ENCODE data around the gene ESCO1.

ESCO1 gene

DNA sequence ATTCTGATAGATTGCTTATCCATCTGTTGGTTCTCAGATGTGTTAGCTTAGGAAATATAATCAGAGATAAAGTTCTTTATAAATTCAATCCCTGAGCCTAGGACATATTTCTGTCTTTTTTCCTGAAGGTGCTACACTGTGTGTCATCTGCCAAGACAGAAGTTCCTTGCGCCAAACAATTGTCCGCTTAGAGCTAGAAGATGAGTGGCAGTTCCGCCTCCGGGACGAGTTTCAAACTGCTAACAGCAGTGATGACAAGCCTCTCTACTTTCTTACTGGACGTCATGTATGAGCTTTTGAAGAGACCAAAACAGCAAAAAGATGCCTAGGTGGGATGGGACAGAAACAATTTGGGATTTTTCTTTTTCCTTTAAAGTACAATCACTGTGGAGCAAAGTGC, 78.0 kb downstream of the ESCO1 start:
- Histone ChIP-seq H3K36me3 (ENCODE audit: insufficient read depth, low read length) (peaks cover 17% of the 10 kb centered on the region; the same call in 1 of the 2 replicates), H2AFZ (ENCODE audit: low read length, unreplicated experiment) (no peak overlapping the region), H3K27ac (ENCODE audit: low read depth, low read length) (no peak overlapping the region), H3K4me3 (ENCODE audit: low read depth, low read length) (no peak overlapping the region), H3K79me2 (ENCODE audit: control insufficient read depth, insufficient read depth, low read length, unreplicated experiment) (no peaks in the 10 kb centered on the region), H3K27me3 (ENCODE audit: insufficient read depth, low read length) (no peaks in the 10 kb centered on the region), H3K4me1 (ENCODE audit: control insufficient read depth, insufficient read depth, low read length, unreplicated experiment) (no peaks in the 10 kb centered on the region)

DNA sequence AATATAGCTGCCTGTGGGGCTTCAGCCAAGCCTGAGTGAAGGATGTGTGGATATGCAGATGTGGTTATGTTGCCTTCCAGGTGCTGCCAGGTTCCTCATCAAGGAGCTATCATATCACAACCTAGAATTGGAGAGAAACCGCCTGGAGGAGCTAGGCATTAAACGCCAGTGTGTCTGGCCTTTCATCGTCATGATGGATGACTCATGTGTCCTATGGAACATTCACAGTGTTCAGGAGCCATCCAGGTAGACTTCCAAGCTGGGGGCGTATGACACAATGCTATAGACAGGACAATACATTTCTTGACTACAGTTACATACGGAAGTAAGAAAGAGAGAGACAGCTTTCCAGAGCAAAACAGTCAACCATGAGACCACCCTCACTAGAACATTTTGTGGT, 86.8 kb downstream of the ESCO1 start:
- Histone ChIP-seq H3K27me3 (ENCODE audit: insufficient read depth, low read length) (no peaks in the 10 kb centered on the region), H3K79me2 (ENCODE audit: control insufficient read depth, insufficient read depth, low read length, unreplicated experiment) (no peaks in the 10 kb centered on the region), H3K27ac (ENCODE audit: low read depth, low read length) (no peak overlapping the region), H3K36me3 (ENCODE audit: insufficient read depth, low read length) (peaks cover 4% of the 10 kb centered on the region; the same call in 1 of the 2 replicates), H3K4me1 (ENCODE audit: control insufficient read depth, insufficient read depth, low read length, unreplicated experiment) (no peaks in the 10 kb centered on the region), H3K4me3 (ENCODE audit: low read depth, low read length) (no peak overlapping the region), H2AFZ (ENCODE audit: low read length, unreplicated experiment) (no peak overlapping the region)

DNA sequence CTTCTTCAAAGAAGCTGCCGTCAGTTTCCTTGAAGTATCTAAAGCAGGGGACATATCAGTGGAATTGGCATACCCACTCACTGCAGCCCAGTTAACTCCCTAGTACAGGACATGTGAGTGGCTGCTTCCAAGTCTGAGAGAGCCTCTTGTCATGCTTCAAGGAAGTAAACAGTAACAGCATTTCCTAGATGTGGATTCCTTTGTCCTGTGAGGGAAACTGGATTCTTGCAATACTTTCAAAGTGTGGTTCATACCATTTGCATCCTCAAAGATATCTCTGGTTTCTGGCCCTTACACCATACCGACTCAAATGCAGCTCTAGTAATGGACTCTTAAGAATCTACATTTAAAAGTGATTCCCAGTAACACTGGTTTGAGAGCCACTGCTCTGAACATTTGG, 87.2 kb downstream of the ESCO1 start:
- no peak overlapping the region for H2AFZ ChIP-seq (ENCODE audit: low read length, unreplicated experiment)
- no peak overlapping the region for H3K27ac ChIP-seq (ENCODE audit: low read depth, low read length)
- peaks cover 4% of the 10 kb centered on the region; the same call in 1 of the 2 replicates for H3K36me3 ChIP-seq (ENCODE audit: insufficient read depth, low read length)
- H3K79me2 ChIP-seq (ENCODE audit: control insufficient read depth, insufficient read depth, low read length, unreplicated experiment): no peaks in the 10 kb centered on the region
- H3K4me1 ChIP-seq (ENCODE audit: control insufficient read depth, insufficient read depth, low read length, unreplicated experiment): no peaks in the 10 kb centered on the region
- no peak overlapping the region for H3K4me3 ChIP-seq (ENCODE audit: low read depth, low read length)
- no peaks in the 10 kb centered on the region for H3K27me3 ChIP-seq (ENCODE audit: insufficient read depth, low read length)

DNA sequence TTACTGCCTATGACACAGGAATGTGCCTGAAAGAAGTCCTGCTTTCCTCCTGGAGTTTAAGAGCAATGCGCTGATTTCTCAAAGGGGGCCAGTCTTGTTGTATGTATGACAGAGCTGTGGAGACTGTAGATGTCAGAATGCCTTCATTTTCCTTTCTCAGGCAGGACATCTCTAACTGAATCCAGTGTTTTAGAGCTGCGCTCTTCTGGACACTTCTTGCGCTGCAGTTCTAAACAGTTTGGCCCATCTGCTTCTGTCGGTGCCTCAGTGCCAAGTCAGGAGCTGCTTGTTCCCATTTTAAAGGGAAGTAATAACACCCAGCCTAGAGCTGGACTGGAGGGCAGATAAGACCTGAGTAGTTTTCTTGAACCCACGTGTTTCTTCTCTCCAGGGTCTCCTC, 91.4 kb downstream of the ESCO1 start:
- Histone ChIP-seq H3K27me3 (ENCODE audit: insufficient read depth, low read length) (no peaks in the 10 kb centered on the region), H3K36me3 (ENCODE audit: insufficient read depth, low read length) (peaks cover 3% of the 10 kb centered on the region; the same call in 1 of the 2 replicates), H3K4me3 (ENCODE audit: low read depth, low read length) (no peak overlapping the region), H2AFZ (ENCODE audit: low read length, unreplicated experiment) (no peak overlapping the region), H3K79me2 (ENCODE audit: control insufficient read depth, insufficient read depth, low read length, unreplicated experiment) (no peaks in the 10 kb centered on the region), H3K27ac (ENCODE audit: low read depth, low read length) (no peak overlapping the region), H3K4me1 (ENCODE audit: control insufficient read depth, insufficient read depth, low read length, unreplicated experiment) (no peaks in the 10 kb centered on the region)

DNA sequence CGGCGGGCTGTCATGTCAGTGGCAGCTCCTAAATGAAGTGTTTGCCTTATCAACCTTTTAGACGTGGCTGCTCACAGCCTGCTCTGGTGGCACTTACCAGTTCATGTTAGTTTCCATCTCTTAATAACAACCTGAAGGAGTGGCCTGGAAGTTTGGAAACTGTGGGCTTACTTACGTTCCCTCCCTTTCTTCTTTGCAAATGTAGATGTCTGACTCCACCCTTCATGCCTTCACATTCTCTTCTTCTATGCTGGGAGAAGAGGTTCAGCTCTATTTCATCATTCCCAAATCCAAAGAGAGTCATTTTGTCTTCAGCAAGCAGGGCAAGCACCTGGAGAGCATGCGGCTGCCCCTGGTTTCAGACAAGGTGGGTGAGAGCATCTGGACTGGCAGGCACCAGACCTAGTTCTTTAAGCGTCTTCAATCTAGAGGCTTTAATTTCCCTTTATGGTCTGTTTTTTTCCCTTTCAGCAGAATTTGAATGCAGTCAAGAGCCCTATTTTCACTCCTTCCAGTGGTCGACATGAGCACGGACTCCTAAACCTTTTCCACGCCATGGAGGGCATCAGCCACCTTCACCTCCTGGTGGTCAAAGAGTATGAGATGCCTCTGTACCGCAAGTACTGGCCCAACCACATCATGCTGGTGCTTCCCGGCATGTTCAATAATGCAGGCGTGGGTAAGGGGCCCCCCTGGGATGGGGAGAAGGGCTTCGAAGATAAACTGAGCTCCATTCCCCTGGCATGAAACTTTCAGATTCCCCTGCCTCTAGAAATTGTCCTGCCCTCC, 92.4 kb downstream of the ESCO1 start:
- Histone ChIP-seq H2AFZ (ENCODE audit: low read length, unreplicated experiment) (no peak overlapping the region), H3K79me2 (ENCODE audit: control insufficient read depth, insufficient read depth, low read length, unreplicated experiment) (no peaks in the 10 kb centered on the region), H3K27me3 (ENCODE audit: insufficient read depth, low read length) (no peaks in the 10 kb centered on the region), H3K27ac (ENCODE audit: low read depth, low read length) (no peak overlapping the region), H3K36me3 (ENCODE audit: insufficient read depth, low read length) (no peaks in the 10 kb centered on the region), H3K4me3 (ENCODE audit: low read depth, low read length) (no peak overlapping the region), H3K4me1 (ENCODE audit: control insufficient read depth, insufficient read depth, low read length, unreplicated experiment) (no peaks in the 10 kb centered on the region)

DNA sequence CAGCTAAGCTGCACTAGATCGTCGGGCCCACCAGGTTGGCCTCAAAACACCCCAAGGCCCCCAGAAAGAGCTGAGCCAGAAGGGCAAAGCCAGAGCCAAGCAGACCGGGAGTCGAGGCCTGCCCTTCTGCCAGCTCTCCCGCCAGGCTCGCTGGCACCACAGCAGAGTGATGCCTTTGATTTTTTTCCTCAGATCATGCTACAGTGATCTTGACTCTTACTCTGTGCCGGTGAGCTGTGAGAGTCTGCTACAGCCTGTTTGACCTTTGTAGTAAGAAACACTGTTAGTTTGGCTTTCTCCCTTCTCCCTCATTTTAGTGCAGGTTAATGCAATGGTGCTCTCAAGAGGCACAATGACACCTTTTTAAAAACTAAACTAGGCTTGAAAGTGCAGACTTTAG, 97.8 kb downstream of the ESCO1 start:
- H3K4me1 ChIP-seq (ENCODE audit: control insufficient read depth, insufficient read depth, low read length, unreplicated experiment): no peaks in the 10 kb centered on the region
- H3K4me3 ChIP-seq (ENCODE audit: low read depth, low read length): no peak overlapping the region
- H3K27me3 ChIP-seq (ENCODE audit: insufficient read depth, low read length): no peaks in the 10 kb centered on the region
- H3K36me3 ChIP-seq (ENCODE audit: insufficient read depth, low read length): no peaks in the 10 kb centered on the region
- no peaks in the 10 kb centered on the region for H3K79me2 ChIP-seq (ENCODE audit: control insufficient read depth, insufficient read depth, low read length, unreplicated experiment)
- H2AFZ ChIP-seq (ENCODE audit: low read length, unreplicated experiment): no peak overlapping the region
- no peak overlapping the region for H3K27ac ChIP-seq (ENCODE audit: low read depth, low read length)

DNA sequence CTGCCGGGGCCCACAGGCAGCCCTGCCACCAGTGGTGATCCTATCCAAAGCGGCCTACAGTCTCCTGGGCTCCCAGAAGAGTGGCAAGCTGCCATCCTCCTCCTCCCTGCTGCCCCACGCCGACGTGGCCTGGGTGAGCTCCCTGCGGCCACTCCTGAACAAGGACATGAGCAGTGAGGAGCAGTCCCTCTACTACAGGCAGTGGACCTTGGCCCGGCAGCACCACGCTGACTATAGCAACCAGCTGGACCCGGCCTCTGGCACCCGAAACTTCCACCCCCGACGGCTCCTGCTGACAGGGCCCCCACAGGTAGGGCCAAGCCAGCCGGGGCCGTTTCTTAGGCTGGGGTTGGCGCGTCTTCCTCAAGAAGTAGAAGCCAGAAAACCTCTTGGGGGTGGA, 100.5 kb downstream of the ESCO1 start:
- no peak overlapping the region for H3K4me3 ChIP-seq (ENCODE audit: low read depth, low read length)
- no peak overlapping the region for H3K27ac ChIP-seq (ENCODE audit: low read depth, low read length)
- no peak overlapping the region for H2AFZ ChIP-seq (ENCODE audit: low read length, unreplicated experiment)
- H3K4me1 ChIP-seq (ENCODE audit: control insufficient read depth, insufficient read depth, low read length, unreplicated experiment): no peaks in the 10 kb centered on the region
- H3K36me3 ChIP-seq (ENCODE audit: insufficient read depth, low read length): no peaks in the 10 kb centered on the region
- H3K79me2 ChIP-seq (ENCODE audit: control insufficient read depth, insufficient read depth, low read length, unreplicated experiment): no peaks in the 10 kb centered on the region
- H3K27me3 ChIP-seq (ENCODE audit: insufficient read depth, low read length): no peaks in the 10 kb centered on the region

DNA sequence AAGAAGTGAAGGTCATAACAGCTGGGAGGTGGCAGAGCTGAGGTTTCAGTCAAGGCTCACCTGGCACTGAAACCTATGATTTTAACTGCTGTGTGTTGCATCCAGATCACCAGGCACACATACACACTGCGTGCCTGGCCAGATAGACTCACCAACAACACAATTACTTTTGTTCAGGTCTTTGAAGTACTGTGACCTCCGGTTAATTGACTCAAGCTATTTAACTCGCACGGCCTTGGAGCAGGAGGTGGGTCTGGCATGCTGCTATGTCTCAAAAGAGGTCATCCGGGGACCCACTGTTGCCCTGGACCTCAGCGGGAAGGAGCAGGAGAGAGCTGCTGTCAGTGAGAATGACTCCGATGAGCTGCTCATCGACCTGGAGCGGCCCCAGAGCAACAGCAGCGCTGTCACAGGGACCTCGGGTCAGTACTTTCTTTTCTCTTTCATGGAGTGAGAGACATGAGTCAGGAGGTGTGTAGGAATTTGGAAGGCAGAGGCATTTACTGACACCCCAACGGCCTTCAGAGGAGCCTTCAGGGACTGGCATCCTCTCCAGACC, 104.1 kb downstream of the ESCO1 start:
- Histone ChIP-seq H3K36me3 (ENCODE audit: insufficient read depth, low read length) (no peaks in the 10 kb centered on the region), H3K27me3 (ENCODE audit: insufficient read depth, low read length) (no peaks in the 10 kb centered on the region), H3K27ac (ENCODE audit: low read depth, low read length) (no peak overlapping the region), H3K79me2 (ENCODE audit: control insufficient read depth, insufficient read depth, low read length, unreplicated experiment) (no peaks in the 10 kb centered on the region), H3K4me1 (ENCODE audit: control insufficient read depth, insufficient read depth, low read length, unreplicated experiment) (no peaks in the 10 kb centered on the region), H2AFZ (ENCODE audit: low read length, unreplicated experiment) (no peak overlapping the region), H3K4me3 (ENCODE audit: low read depth, low read length) (no peak overlapping the region)

DNA sequence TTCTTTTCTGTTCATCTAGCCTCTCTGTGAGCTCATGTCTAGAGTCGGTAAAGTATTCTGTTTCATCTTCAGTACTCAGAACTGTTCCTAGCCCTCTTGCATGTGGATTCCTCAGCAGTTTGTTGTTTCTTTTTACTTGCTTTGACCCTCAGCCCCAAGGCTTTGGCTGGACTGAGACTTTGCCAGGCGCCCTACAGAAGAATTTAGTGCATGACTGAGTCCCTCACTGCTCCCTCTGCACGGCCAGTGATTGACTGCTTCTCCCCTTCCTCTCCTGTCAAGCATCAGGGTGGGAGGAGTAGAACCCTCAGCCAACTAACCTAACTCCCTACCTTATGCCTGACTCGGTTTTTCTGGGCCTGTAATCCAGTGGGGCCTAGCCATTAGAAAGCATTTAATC, 109.8 kb downstream of the ESCO1 start:
- no peaks in the 10 kb centered on the region for H3K27me3 ChIP-seq (ENCODE audit: insufficient read depth, low read length)
- no peak overlapping the region for H2AFZ ChIP-seq (ENCODE audit: low read length, unreplicated experiment)
- no peaks in the 10 kb centered on the region for H3K36me3 ChIP-seq (ENCODE audit: insufficient read depth, low read length)
- H3K4me1 ChIP-seq (ENCODE audit: control insufficient read depth, insufficient read depth, low read length, unreplicated experiment): peaks cover under 1% of the 10 kb centered on the region
- no peaks in the 10 kb centered on the region for H3K79me2 ChIP-seq (ENCODE audit: control insufficient read depth, insufficient read depth, low read length, unreplicated experiment)
- no peak overlapping the region for H3K27ac ChIP-seq (ENCODE audit: low read depth, low read length)
- H3K4me3 ChIP-seq (ENCODE audit: low read depth, low read length): no peak overlapping the region

DNA sequence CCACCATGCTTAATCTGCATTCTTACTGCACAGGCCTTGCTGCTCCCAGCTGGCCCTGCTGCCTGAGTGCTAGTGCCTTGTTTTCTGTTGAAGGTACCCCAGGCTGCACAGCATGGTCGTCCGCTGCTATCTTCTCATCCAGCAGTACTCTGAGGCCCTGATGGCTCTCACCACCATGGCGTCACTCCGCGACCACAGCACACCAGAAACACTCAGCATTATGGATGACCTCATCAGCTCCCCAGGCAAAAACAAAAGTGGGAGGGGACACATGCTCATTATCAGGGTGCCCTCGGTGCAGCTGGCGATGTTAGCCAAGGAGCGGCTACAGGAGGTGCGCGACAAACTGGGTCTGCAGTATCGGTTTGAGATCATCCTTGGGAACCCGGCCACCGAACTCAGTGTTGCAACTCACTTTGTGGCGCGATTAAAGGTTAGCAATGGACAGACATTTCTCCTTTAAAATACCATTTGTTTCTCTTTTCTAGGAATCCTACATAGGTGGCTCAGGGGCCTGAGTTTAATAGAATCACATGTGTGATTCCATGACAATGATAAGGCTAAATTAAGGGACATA, 110.5 kb downstream of the ESCO1 start:
- H3K4me1 ChIP-seq (ENCODE audit: control insufficient read depth, insufficient read depth, low read length, unreplicated experiment): peaks cover 8% of the 10 kb centered on the region
- no peaks in the 10 kb centered on the region for H3K27me3 ChIP-seq (ENCODE audit: insufficient read depth, low read length)
- no peak overlapping the region for H2AFZ ChIP-seq (ENCODE audit: low read length, unreplicated experiment)
- H3K79me2 ChIP-seq (ENCODE audit: control insufficient read depth, insufficient read depth, low read length, unreplicated experiment): no peaks in the 10 kb centered on the region
- no peak overlapping the region for H3K4me3 ChIP-seq (ENCODE audit: low read depth, low read length)
- no peaks in the 10 kb centered on the region for H3K36me3 ChIP-seq (ENCODE audit: insufficient read depth, low read length)
- no peak overlapping the region for H3K27ac ChIP-seq (ENCODE audit: low read depth, low read length)
